H9 (cell line): ENCODE results near the gene NRG2. TPM values are rescaled to one million over a fixed set of nuclear protein-coding genes. Genes with fewer than 3 reads are reported as not detected.

Experiments
- DNase-seq: peaks from one replicate; pipeline ENCODE4 v3.0.0-alpha.2; 2017
- H2AFZ ChIP-seq: one replicate; pipeline ENCODE4 v1.6.1; 2013; ENCODE audit warnings: mild to moderate bottlenecking, low read length, control low read depth, moderate library complexity
- H2AK5ac ChIP-seq: 2 replicates; pipeline ENCODE4 v1.6.1; 2013; ENCODE audit warnings: low read length, control low read depth, mixed read lengths; ENCODE audit not compliant: insufficient read length
- H2BK120ac ChIP-seq: one replicate; pipeline ENCODE4 v1.6.1; 2013; ENCODE audit warnings: low read depth, mild to moderate bottlenecking, low read length, control low read depth, inconsistent platforms; ENCODE audit not compliant: poor library complexity, severe bottlenecking
- H2BK12ac ChIP-seq: 2 replicates; pipeline ENCODE4 v1.6.1; 2013; ENCODE audit warnings: low read length, control low read depth, mixed read lengths, low read depth; ENCODE audit not compliant: insufficient read length
- H2BK15ac ChIP-seq: 2 replicates; pipeline ENCODE4 v1.6.1; 2013; ENCODE audit warnings: low read depth, low read length, control low read depth
- H2BK20ac ChIP-seq: one replicate; pipeline ENCODE4 v1.6.1; 2013; ENCODE audit warnings: low read depth, mild to moderate bottlenecking, low read length, control low read depth, inconsistent platforms; ENCODE audit not compliant: poor library complexity, severe bottlenecking
- H2BK5ac ChIP-seq: 2 replicates; pipeline ENCODE4 v1.6.1; 2013; ENCODE audit warnings: low read length, control low read depth, mixed read lengths; ENCODE audit not compliant: insufficient read length
- H3K14ac ChIP-seq: 2 replicates; pipeline ENCODE4 v1.6.1; 2013; ENCODE audit warnings: low read length, control low read depth; ENCODE audit not compliant: insufficient read depth
- H3K18ac ChIP-seq: 2 replicates; pipeline ENCODE4 v1.6.1; 2013; ENCODE audit warnings: low read depth, mild to moderate bottlenecking, mixed read lengths, low read length, control low read depth; ENCODE audit not compliant: insufficient read length
- H3K23ac ChIP-seq: 2 replicates; pipeline ENCODE4 v1.6.1; 2013; ENCODE audit warnings: low read length, control low read depth, mixed read lengths, low read depth; ENCODE audit not compliant: insufficient read length
- H3K23me2 ChIP-seq: 2 replicates; pipeline ENCODE4 v1.6.1; 2013; ENCODE audit warnings: low read depth, mild to moderate bottlenecking, mixed read lengths, low read length, control low read depth; ENCODE audit not compliant: insufficient read length, poor library complexity, severe bottlenecking
- H3K27ac ChIP-seq: 2 replicates; pipeline ENCODE4 v1.5.1; 2013; ENCODE audit warnings: low read length, control low read depth, mixed read lengths, low read depth; ENCODE audit not compliant: insufficient read length
- H3K27me3 ChIP-seq: 2 replicates; pipeline ENCODE4 v1.6.1; 2013; ENCODE audit warnings: low read length, control low read depth, inconsistent platforms; ENCODE audit not compliant: insufficient read depth
- H3K4ac ChIP-seq: 2 replicates; pipeline ENCODE4 v1.6.1; 2013; ENCODE audit warnings: low read depth, mild to moderate bottlenecking, control low read depth, inconsistent platforms, low read length, moderate library complexity
- H3K4me1 ChIP-seq: 2 replicates; pipeline ENCODE4 v1.6.1; 2013; ENCODE audit warnings: low read length, control low read depth, inconsistent platforms; ENCODE audit not compliant: insufficient read depth
- H3K4me2 ChIP-seq: 2 replicates; pipeline ENCODE4 v1.6.1; 2013; ENCODE audit warnings: low read length, control low read depth, mixed read lengths; ENCODE audit not compliant: insufficient read length, insufficient read depth
- H3K56ac ChIP-seq: 2 replicates; pipeline ENCODE4 v1.6.1; 2013; ENCODE audit warnings: low read depth, mild to moderate bottlenecking, mixed read lengths, low read length, control low read depth; ENCODE audit not compliant: insufficient read length
- H3K79me1 ChIP-seq: 2 replicates; pipeline ENCODE4 v1.6.1; 2013; ENCODE audit warnings: low read depth, mild to moderate bottlenecking, moderate library complexity, low read length, control low read depth, inconsistent platforms; ENCODE audit not compliant: insufficient read depth, poor library complexity, severe bottlenecking
- H3K79me2 ChIP-seq: 2 replicates; pipeline ENCODE4 v1.6.1; 2013; ENCODE audit warnings: low read length, control low read depth, inconsistent platforms; ENCODE audit not compliant: insufficient read depth
- H3K9ac ChIP-seq: 2 replicates; pipeline ENCODE4 v1.6.1; 2013; ENCODE audit warnings: low read length, control low read depth, mixed read lengths; ENCODE audit not compliant: insufficient read length; ENCODE audit errors: extremely low read depth
- H3K9me3 ChIP-seq: one replicate; pipeline ENCODE4 v1.6.1; 2013; ENCODE audit warnings: low read depth, low read length, inconsistent platforms; ENCODE audit not compliant: control insufficient read depth
- H3T11ph ChIP-seq: one replicate; pipeline ENCODE4 v1.6.1; 2013; ENCODE audit warnings: mild to moderate bottlenecking, low read length, control low read depth, inconsistent platforms
- H4K20me1 ChIP-seq: one replicate; pipeline ENCODE4 v1.6.1; 2013; ENCODE audit not compliant: control insufficient read depth, insufficient read length, insufficient read depth
- H4K5ac ChIP-seq: 2 replicates; pipeline ENCODE4 v1.6.1; 2013; ENCODE audit warnings: low read depth, mild to moderate bottlenecking, mixed read lengths, low read length, control low read depth; ENCODE audit not compliant: insufficient read length
- H4K8ac ChIP-seq: replicated peaks from 2 replicates; pipeline ENCODE4 v1.6.1; 2013; ENCODE audit warnings: low read length, control low read depth, mixed read lengths, low read depth; ENCODE audit not compliant: insufficient read length
- H4K91ac ChIP-seq: 2 replicates; pipeline ENCODE4 v1.6.1; 2013; ENCODE audit warnings: low read depth, mild to moderate bottlenecking, moderate library complexity, mixed read lengths, low read length, control low read depth; ENCODE audit not compliant: insufficient read length
- H3K27ac Mint-ChIP-seq, 3 experiments: 2 replicates in 2 of 3; 3 replicates in 1 of 3; pipeline ENCODE4 v1.8.0; 2020 to 2021; ENCODE audit warnings: mixed read lengths in 3 of 3, mild to moderate bottlenecking in 1 of 3, moderate library complexity in 1 of 3
- H3K27me3 Mint-ChIP-seq: 2 replicates; pipeline ENCODE4 v1.8.0; 2021; ENCODE audit warnings: low read depth, mild to moderate bottlenecking, moderate library complexity, mixed read lengths
- H3K36me3 Mint-ChIP-seq, 3 experiments: 2 replicates in 2 of 3; 3 replicates in 1 of 3; pipeline ENCODE4 v1.8.0; 2020 to 2021; ENCODE audit warnings: low read depth in 3 of 3, mixed read lengths in 3 of 3; ENCODE audit not compliant: insufficient read depth in 1 of 3
- H3K4me1 Mint-ChIP-seq, 2 experiments: 2 replicates each; pipeline ENCODE4 v1.8.0; 2020; ENCODE audit warnings: mixed read lengths in 2 of 2
- H3K4me3 Mint-ChIP-seq, 2 experiments: 2 replicates in 1 of 2; 3 replicates in 1 of 2; pipeline ENCODE4 v1.8.0; 2020 to 2021; ENCODE audit warnings: mild to moderate bottlenecking in 2 of 2, mixed read lengths in 2 of 2, moderate library complexity in 1 of 2
- H3K9me3 Mint-ChIP-seq, 2 experiments: 2 replicates in 1 of 2; 3 replicates in 1 of 2; pipeline ENCODE4 v1.8.0; 2020; ENCODE audit warnings: mild to moderate bottlenecking in 2 of 2, mixed read lengths in 2 of 2, moderate library complexity in 1 of 2
- CTCF ChIP-seq: fragments of 200-600 bp; sonication (generic); conservative IDR thresholded peaks from 3 replicates; pipeline ENCODE4 v1.8.0; 2021; ENCODE audit warnings: antibody characterized with exemption, mild to moderate bottlenecking
- WGBS: extraction: QIAGEN DNeasy Blood & Tissue Kit; methylation state at CpG from one replicate; pipeline ENCODE4 v1.1.7; 2013; ENCODE audit warnings: missing lambda C conversion rate, low lambda C conversion rate, mixed read lengths; ENCODE audit not compliant: insufficient read length; ENCODE audit errors: extremely low coverage; 5-methylcytosine and 5-hydroxymethylcytosine counted together
- total RNA-seq: library from RNA; stranded (reverse); gene quantifications from 2 replicates; pipeline ENCODE4 v1.2.1, GENCODE V29; 2021

The NRG2 gene
- total RNA-seq, 1 experiment from 2014 or later, result not detected

GRCh38 chr5:139925216-139925562 lies 117.9 kb downstream of the NRG2 start:
- no peak overlapping the region for H2BK15ac ChIP-seq
- no peaks in the 10 kb centered on the region; the same call in 1 of the 2 replicates for H3K27me3 ChIP-seq
- no peak overlapping the region for H3K56ac ChIP-seq

More at GRCh38 chr5:139925216-139925562, 117.9 kb downstream of the NRG2 start:
- Histone ChIP-seq H3K9me3 (no peaks in the 10 kb centered on the region), H3K4me1 (no peaks in the 10 kb centered on the region), H3K23me2 (no peaks in the 10 kb centered on the region), H2BK5ac (no peak overlapping the region), H2AK5ac (no peak overlapping the region), H4K20me1 (no peaks in the 10 kb centered on the region), H2BK20ac (no peak overlapping the region), H4K91ac (no peak overlapping the region), H3K18ac (no peak overlapping the region), H3K4ac (no peak overlapping the region), H3K23ac (no peak overlapping the region), H4K8ac (no peak overlapping the region), H2BK12ac (no peak overlapping the region), H3K79me2 (no peaks in the 10 kb centered on the region), H3K4me2 (no peak overlapping the region), H3T11ph (no peak overlapping the region), H3K14ac (no peak overlapping the region), H3K9ac (no peak overlapping the region), H3K27ac (no peak overlapping the region), H4K5ac (no peak overlapping the region), H2AFZ (no peak overlapping the region), H3K79me1 (no peaks in the 10 kb centered on the region), H2BK120ac (no peak overlapping the region)
- Mint-ChIP-seq H3K27me3 (peaks cover 46% of the 10 kb centered on the region), H3K36me3 (no peaks in the 10 kb centered on the region), H3K4me3 (no peak overlapping the region), H3K9me3 (no peaks in the 10 kb centered on the region), H3K27ac (no peak overlapping the region), H3K4me1 (peaks cover 0 to 6% of the 10 kb centered on the region in 2 experiments; a peak in 1 of 4 replicates)
- WGBS, result no CpG with 5 or more reads among the region's 6 CpGs
- no peak for DNase-seq
- TF ChIP-seq CTCF, result no peak
